22Rv1 (cell line): Measurements from ENCODE around the gene GMNC.

Experiments
- ZFX ChIP-seq: fragments of 450-650 bp; IDR thresholded peaks from 2 replicates; pipeline ENCODE4 v1.6.1; 2017; ENCODE audit warnings: antibody characterized with exemption, borderline replicate concordance
- TF ChIP-seq, protein P1 (sequence below): fragments of 450-650 bp; IDR thresholded peaks from 2 replicates; pipeline ENCODE4 v1.5.1; 2017; ENCODE audit warnings: mild to moderate bottlenecking

DNA sequence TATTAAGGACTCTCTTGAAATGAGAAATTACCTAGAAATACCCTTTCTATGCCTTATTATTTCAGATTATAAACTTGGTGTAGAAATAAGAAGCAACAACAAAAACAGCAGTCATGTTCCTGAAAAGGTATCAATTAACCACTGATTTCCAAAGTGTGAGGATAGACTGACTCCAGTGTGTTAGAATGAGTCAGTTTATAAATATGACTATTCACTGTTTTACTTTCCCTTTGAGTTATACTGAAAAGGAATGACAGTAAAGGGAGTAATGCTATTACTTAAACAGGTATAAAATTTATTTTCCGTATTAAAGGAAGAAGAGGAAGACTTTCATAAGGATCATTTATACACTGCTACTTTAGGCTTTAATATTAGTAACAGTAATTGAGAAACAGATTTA, 12.9 kb downstream of the GMNC start:
- TF ChIP-seq, protein P1, sequence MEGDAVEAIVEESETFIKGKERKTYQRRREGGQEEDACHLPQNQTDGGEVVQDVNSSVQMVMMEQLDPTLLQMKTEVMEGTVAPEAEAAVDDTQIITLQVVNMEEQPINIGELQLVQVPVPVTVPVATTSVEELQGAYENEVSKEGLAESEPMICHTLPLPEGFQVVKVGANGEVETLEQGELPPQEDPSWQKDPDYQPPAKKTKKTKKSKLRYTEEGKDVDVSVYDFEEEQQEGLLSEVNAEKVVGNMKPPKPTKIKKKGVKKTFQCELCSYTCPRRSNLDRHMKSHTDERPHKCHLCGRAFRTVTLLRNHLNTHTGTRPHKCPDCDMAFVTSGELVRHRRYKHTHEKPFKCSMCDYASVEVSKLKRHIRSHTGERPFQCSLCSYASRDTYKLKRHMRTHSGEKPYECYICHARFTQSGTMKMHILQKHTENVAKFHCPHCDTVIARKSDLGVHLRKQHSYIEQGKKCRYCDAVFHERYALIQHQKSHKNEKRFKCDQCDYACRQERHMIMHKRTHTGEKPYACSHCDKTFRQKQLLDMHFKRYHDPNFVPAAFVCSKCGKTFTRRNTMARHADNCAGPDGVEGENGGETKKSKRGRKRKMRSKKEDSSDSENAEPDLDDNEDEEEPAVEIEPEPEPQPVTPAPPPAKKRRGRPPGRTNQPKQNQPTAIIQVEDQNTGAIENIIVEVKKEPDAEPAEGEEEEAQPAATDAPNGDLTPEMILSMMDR: no peak
- TF ChIP-seq ZFX: no peak
